Transverse colon (tissue), 3 donors: ENCODE results near the gene CD226.

Experiments
- CTCF ChIP-seq, 5 experiments: fragments of 200-600 bp in 3 of 5; fragments of 450-650 bp in 2 of 5; sonication (generic) in 3 of 5; IDR thresholded peaks; 1 replicate in 2 of 5; 2 replicates in 3 of 5; pipeline ENCODE4 v1.5.1; 2016 to 2017; ENCODE audit warnings: antibody characterized with exemption in 5 of 5, inconsistent platforms in 3 of 5, mild to moderate bottlenecking in 2 of 5, moderate library complexity in 1 of 5
- EP300 ChIP-seq: sonication (generic); formaldehyde crosslinking; IDR thresholded peaks from one replicate; pipeline ENCODE4 v1.6.1; 2017; ENCODE audit warnings: antibody characterized with exemption, low read depth
- POLR2A ChIP-seq: fragments of 450-650 bp; IDR thresholded peaks from one replicate; pipeline ENCODE4 v1.6.1; 2016; ENCODE audit warnings: antibody characterized with exemption, mild to moderate bottlenecking, moderate library complexity

GRCh38 chr18:69985239-69985638, 37.6 kb upstream of the CD226 start:
- no peak for TF ChIP-seq CTCF (IDR thresholded peaks at IDR 0.05)
- TF ChIP-seq POLR2A: no peak
- no peak for TF ChIP-seq EP300
